Measurements from ENCODE around the gene CABLES1.

Gene CABLES1

DNA sequence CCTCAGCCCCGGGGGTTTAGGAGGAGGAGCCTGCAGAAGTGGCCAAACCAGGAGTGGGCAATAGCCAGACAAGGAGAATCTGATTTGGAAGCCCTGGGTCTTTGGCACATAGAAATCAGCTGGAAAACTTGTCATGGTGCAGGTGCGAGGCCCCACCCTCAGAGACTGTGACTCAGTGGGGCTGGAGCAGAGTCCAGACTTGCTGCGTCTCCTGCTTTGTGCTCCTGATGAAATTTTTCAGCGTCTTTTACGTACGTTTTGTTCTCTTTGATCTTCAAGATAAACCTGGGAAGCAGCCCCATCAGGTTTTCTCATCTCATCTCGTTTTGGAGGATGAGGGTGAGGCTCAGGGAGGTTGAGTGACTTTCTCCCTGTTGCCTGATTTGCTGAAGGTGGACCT is 114.1 kb downstream of the CABLES1 start:
- DNase-seq (ENCODE audit: low read depth), result no peak
- no peak overlapping the region for H3K4me3 ChIP-seq (ENCODE audit: low read length)
- TF ChIP-seq, protein P1, sequence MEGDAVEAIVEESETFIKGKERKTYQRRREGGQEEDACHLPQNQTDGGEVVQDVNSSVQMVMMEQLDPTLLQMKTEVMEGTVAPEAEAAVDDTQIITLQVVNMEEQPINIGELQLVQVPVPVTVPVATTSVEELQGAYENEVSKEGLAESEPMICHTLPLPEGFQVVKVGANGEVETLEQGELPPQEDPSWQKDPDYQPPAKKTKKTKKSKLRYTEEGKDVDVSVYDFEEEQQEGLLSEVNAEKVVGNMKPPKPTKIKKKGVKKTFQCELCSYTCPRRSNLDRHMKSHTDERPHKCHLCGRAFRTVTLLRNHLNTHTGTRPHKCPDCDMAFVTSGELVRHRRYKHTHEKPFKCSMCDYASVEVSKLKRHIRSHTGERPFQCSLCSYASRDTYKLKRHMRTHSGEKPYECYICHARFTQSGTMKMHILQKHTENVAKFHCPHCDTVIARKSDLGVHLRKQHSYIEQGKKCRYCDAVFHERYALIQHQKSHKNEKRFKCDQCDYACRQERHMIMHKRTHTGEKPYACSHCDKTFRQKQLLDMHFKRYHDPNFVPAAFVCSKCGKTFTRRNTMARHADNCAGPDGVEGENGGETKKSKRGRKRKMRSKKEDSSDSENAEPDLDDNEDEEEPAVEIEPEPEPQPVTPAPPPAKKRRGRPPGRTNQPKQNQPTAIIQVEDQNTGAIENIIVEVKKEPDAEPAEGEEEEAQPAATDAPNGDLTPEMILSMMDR (conservative IDR thresholded peaks at IDR 0.05; ENCODE audit: low read length), result no peak

DNA sequence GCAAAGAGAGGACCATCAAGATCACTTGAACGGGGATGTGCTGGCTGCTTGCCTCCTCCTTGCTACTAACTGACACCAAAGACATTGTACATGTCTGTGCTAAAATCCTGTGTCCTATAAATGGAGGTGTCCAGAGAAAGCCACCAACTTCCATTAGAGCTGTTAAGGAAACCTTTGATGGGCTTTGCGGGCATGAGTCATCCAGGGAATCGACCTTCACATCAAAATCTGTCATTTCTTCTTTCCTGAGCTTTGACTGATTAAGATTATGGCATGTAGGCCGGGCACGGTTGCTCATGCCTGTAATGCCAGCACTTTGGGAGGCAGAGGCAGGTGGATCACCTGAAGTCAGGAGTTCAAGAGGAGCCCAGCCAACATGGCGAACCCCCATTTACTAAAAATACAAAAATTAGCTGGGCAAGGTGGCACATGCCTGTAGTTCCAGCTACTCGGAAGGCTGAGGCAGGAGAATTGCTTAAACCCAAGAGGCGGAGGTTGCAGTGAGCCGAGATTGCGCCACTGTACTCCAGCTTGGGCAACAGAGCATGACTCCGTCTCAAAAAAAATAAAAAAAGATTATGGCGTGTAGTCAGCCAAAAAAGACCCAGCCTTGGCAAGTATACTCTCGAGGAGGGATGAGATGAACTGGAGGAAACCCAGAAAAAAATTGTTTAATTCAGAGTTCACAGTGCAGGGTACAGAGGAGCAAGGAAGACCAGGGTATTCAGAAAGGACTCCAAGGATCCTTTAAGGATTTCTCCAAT is 115.8 kb downstream of the CABLES1 start:
- H3K4me3 ChIP-seq (ENCODE audit: low read length), result no peak overlapping the region
- DNase-seq (ENCODE audit: low read depth), result peak; percentile 53
- TF ChIP-seq, protein P1 (conservative IDR thresholded peaks at IDR 0.05; ENCODE audit: low read length), result no peak

GRCh38 chr18:23253630-23254029 is 118.3 kb downstream of the CABLES1 start:
- DNase-seq (ENCODE audit: low read depth), result no peak
- TF ChIP-seq, protein P1 (conservative IDR thresholded peaks at IDR 0.05; ENCODE audit: low read length), result no peak
- no peak overlapping the region for H3K4me3 ChIP-seq (ENCODE audit: low read length)

- no peak for DNase-seq (ENCODE audit: low read depth)
- no peak overlapping the region for H3K4me3 ChIP-seq (ENCODE audit: low read length)
- TF ChIP-seq, protein P1 (conservative IDR thresholded peaks at IDR 0.05; ENCODE audit: low read length), result no peak
Observed at GRCh38 chr18:23257137-23257536, 121.9 kb downstream of the CABLES1 start.

- TF ChIP-seq, protein P1 (conservative IDR thresholded peaks at IDR 0.05; ENCODE audit: low read length), result no peak
- H3K4me3 ChIP-seq (ENCODE audit: low read length), result no peak overlapping the region
- peak; percentile 72 for DNase-seq (ENCODE audit: low read depth)
Observed at GRCh38 chr18:23257686-23258565, 122.6 kb downstream of the CABLES1 start.

- H3K4me3 ChIP-seq (ENCODE audit: low read length), result no peak overlapping the region
- DNase-seq (ENCODE audit: low read depth), result no peak
- TF ChIP-seq, protein P1 (conservative IDR thresholded peaks at IDR 0.05; ENCODE audit: low read length), result no peak
Observed at GRCh38 chr18:23258566-23259469, 123.5 kb downstream of the CABLES1 start.
